NT2/D1 (cell line): ENCODE results near the gene ECI2.

ENCODE experiments used
- DNase-seq: peaks from one replicate; pipeline ENCODE4 v3.0.0-alpha.2; 2011; ENCODE audit warnings: low read depth, low spot score
- H3K27me3 ChIP-seq: 2 replicates; pipeline ENCODE4 v1.6.0; 2011; ENCODE audit warnings: mild to moderate bottlenecking; ENCODE audit not compliant: insufficient read length, insufficient read depth
- H3K36me3 ChIP-seq: 2 replicates; pipeline ENCODE4 v1.6.1; 2011; ENCODE audit warnings: mild to moderate bottlenecking, low read length, mixed read lengths; ENCODE audit not compliant: insufficient read depth, insufficient read length
- H3K4me1 ChIP-seq: 2 replicates; pipeline ENCODE4 v1.5.1; 2011; ENCODE audit not compliant: insufficient read depth, insufficient read length
- H3K4me3 ChIP-seq: 2 replicates; pipeline ENCODE4 v1.5.1; 2011; ENCODE audit warnings: low read depth; ENCODE audit not compliant: insufficient read length
- H3K9ac ChIP-seq: 2 replicates; pipeline ENCODE4 v1.6.0; 2011; ENCODE audit warnings: low read depth; ENCODE audit not compliant: insufficient read length
- H3K9me3 ChIP-seq: 2 replicates; pipeline ENCODE4 v1.5.1; 2011; ENCODE audit warnings: mild to moderate bottlenecking, low read length; ENCODE audit not compliant: insufficient read depth
- SUZ12 ChIP-seq: IDR thresholded peaks from 2 replicates; pipeline ENCODE4 v1.6.1; 2011; ENCODE audit not compliant: insufficient read length, insufficient read depth; ENCODE audit errors: extremely low read depth
- YY1 ChIP-seq: IDR thresholded peaks from 2 replicates; pipeline ENCODE4 v1.6.1; 2011; ENCODE audit not compliant: insufficient read length, insufficient read depth
- ZNF274 ChIP-seq: IDR thresholded peaks from 2 replicates; pipeline ENCODE4 v1.6.1; 2011; ENCODE audit warnings: mild to moderate bottlenecking, low read depth, low read length

Gene ECI2

DNA sequence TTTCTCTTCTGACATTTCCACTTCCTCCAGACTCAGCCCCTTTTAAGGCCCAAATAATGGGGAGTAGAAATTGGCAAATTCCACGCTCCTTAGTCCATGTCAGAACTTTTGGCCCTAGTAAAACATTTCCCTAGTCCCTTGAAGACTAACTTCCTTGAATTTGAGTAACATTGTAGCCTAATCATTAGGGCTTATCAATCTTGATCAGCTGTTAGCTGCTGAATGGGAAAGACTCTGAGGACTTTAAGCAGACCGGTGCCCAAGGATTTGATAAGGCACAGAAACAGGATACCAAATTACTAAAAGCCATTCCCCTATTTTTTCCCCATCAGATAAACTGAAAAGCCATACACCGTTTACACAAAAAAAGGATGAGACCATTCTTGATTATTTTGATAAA lies 37.0 kb upstream of the ECI2 start:
- Histone ChIP-seq H3K9me3 (peaks cover 21% of the 10 kb centered on the region), H3K27me3 (no peaks in the 10 kb centered on the region), H3K36me3 (no peaks in the 10 kb centered on the region), H3K4me1 (no peaks in the 10 kb centered on the region), H3K4me3 (no peak overlapping the region), H3K9ac (no peak overlapping the region)
- no peak for DNase-seq
- no peak for TF ChIP-seq ZNF274
- TF ChIP-seq YY1 = no peak
- TF ChIP-seq SUZ12 = no peak

GRCh38 chr6:4170297-4170696 lies 34.9 kb upstream of the ECI2 start:
- no peak overlapping the region for H3K4me3 ChIP-seq
- no peaks in the 10 kb centered on the region for H3K4me1 ChIP-seq
- H3K36me3 ChIP-seq = no peaks in the 10 kb centered on the region
- no peak for DNase-seq
- H3K9me3 ChIP-seq = peaks cover 25% of the 10 kb centered on the region
- TF ChIP-seq ZNF274 = no peak
- no peak for TF ChIP-seq SUZ12
- no peak for TF ChIP-seq YY1
- H3K9ac ChIP-seq = no peak overlapping the region
- no peaks in the 10 kb centered on the region for H3K27me3 ChIP-seq

DNA sequence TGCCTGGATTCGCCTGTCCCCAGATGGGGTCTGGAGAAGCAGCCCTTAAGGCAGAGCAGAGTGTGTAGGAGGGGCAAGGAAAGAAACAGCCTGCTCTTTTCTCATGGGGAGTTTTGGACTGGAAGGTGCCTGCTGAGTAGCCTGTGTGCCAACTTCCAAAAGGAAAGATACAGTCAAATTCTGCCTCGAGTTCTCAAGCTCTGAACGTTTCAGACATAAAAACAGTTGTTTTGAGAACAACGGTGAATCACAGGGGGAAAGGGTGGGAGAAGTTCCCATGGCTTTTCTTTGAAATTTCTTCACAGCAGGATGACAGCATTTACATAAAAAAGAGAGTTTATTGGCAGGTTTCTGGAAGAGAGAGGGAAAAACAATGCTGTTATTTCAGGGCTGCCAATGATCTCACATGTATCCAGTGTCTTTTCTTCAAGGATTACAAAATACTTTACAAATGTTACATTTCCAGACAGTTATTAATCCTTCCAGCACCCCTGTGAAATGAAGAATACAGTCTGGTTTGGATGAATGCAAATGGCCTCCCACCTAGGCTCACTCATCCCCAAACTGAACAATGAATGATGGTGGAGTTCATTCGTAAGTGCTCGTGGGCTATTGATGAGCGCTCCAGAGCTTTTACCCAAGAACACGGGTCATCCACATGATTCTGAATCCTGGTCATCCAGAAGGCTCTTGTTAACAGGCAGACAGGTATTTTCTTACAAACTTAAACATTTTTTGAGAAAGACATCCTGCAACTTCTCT lies 33.8 kb upstream of the ECI2 start:
- no peak overlapping the region for H3K4me3 ChIP-seq
- H3K36me3 ChIP-seq = no peaks in the 10 kb centered on the region
- no peak overlapping the region for H3K9ac ChIP-seq
- no peaks in the 10 kb centered on the region for H3K27me3 ChIP-seq
- DNase-seq = peak; percentile 62
- H3K4me1 ChIP-seq = no peaks in the 10 kb centered on the region
- no peak for TF ChIP-seq SUZ12
- no peak for TF ChIP-seq ZNF274
- TF ChIP-seq YY1 = no peak
- H3K9me3 ChIP-seq = peaks cover 25% of the 10 kb centered on the region

DNA sequence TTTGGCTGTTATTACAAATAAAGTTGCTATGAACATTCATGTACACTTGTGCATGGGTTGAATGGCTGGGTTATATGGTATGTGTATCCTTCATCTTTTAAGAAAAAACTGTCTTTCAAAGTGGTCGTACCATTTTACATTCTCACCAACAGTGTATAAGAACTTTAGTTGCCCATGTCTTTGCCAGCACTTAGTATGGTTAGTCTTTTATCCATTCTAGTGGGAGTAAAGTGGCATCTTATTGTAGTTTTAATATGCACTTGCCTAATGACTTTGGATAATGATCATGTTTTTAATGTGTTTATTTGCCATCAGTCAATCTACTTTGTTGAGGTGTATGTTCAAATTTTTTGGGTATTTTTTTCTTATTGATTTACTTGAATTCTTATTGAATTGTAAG lies 32.5 kb upstream of the ECI2 start:
- DNase-seq = no peak
- no peak for TF ChIP-seq ZNF274
- no peak for TF ChIP-seq SUZ12
- TF ChIP-seq YY1 = no peak
- no peaks in the 10 kb centered on the region for H3K4me1 ChIP-seq
- H3K27me3 ChIP-seq = no peaks in the 10 kb centered on the region
- no peak overlapping the region for H3K9ac ChIP-seq
- no peaks in the 10 kb centered on the region for H3K36me3 ChIP-seq
- peaks cover 25% of the 10 kb centered on the region for H3K9me3 ChIP-seq
- H3K4me3 ChIP-seq = no peak overlapping the region

GRCh38 chr6:4167123-4167522 lies 31.7 kb upstream of the ECI2 start:
- Histone ChIP-seq H3K4me3 (no peak overlapping the region), H3K4me1 (no peaks in the 10 kb centered on the region), H3K9me3 (peaks cover 25% of the 10 kb centered on the region), H3K9ac (no peak overlapping the region), H3K36me3 (no peaks in the 10 kb centered on the region), H3K27me3 (no peaks in the 10 kb centered on the region)
- DNase-seq = no peak
- TF ChIP-seq YY1 (no peak), ZNF274 (no peak)

- H3K36me3 ChIP-seq = no peaks in the 10 kb centered on the region
- TF ChIP-seq SUZ12 (no peak), YY1 (no peak), ZNF274 (no peak)
- no peak overlapping the region for H3K9ac ChIP-seq
- no peaks in the 10 kb centered on the region for H3K4me1 ChIP-seq
- H3K27me3 ChIP-seq = no peaks in the 10 kb centered on the region
- peaks cover 15% of the 10 kb centered on the region for H3K9me3 ChIP-seq
- DNase-seq = no peak
- H3K4me3 ChIP-seq = no peak overlapping the region
These were observed 29.1 kb upstream of the ECI2 start for GRCh38 chr6:4164456-4164855.

- Histone ChIP-seq H3K36me3 (no peaks in the 10 kb centered on the region), H3K27me3 (no peaks in the 10 kb centered on the region), H3K4me1 (no peaks in the 10 kb centered on the region), H3K4me3 (no peak overlapping the region), H3K9me3 (peaks cover 15% of the 10 kb centered on the region), H3K9ac (no peak overlapping the region)
- TF ChIP-seq SUZ12 = no peak
- no peak for TF ChIP-seq YY1
- TF ChIP-seq ZNF274 = no peak
- DNase-seq = no peak
These were observed 28.7 kb upstream of the ECI2 start for GRCh38 chr6:4164117-4164442.
